Kidney epithelial cell (primary cell): ENCODE results near the gene UNC80. TPM values are rescaled to one million over a fixed set of nuclear protein-coding genes. Genes with fewer than 3 reads are reported as not detected.

Experiments used
- DNase-seq: peaks from one replicate; pipeline ENCODE4 v3.0.0-alpha.2; 2010; ENCODE audit warnings: low read depth
- H3K27me3 ChIP-seq: 2 replicates; pipeline ENCODE4 v1.6.0; 2011; ENCODE audit warnings: low read length; ENCODE audit not compliant: control insufficient read depth, insufficient read depth
- H3K36me3 ChIP-seq: 2 replicates; pipeline ENCODE4 v1.5.1; 2011; ENCODE audit warnings: low read length; ENCODE audit not compliant: control insufficient read depth, insufficient read depth
- H3K4me3 ChIP-seq: 2 replicates; pipeline ENCODE4 v1.5.1; 2011; ENCODE audit warnings: low read depth, mild to moderate bottlenecking, control low read depth, low read length
- total RNA-seq: library from RNA; depleted of rRNA; stranded (reverse); fragments of >200 nt; gene quantifications from 2 replicates; pipeline ENCODE4 v1.2.3, GENCODE V29; 2015
- TF ChIP-seq, protein P1 (sequence below): IDR thresholded peaks from 2 replicates; pipeline ENCODE4 v1.5.1; 2011; ENCODE audit warnings: mild to moderate bottlenecking, moderate library complexity, low read length, control low read depth, inconsistent platforms; ENCODE audit not compliant: insufficient read depth, poor library complexity, severe bottlenecking

Gene UNC80
- total RNA-seq, 1 donor from 2014 or later, result not detected

GRCh38 chr2:209918251-209918650, 146.6 kb downstream of the UNC80 start:
- Histone ChIP-seq H3K36me3 (no peaks in the 10 kb centered on the region), H3K4me3 (no peak overlapping the region), H3K27me3 (no peaks in the 10 kb centered on the region)
- no peak for DNase-seq
- TF ChIP-seq, protein P1, sequence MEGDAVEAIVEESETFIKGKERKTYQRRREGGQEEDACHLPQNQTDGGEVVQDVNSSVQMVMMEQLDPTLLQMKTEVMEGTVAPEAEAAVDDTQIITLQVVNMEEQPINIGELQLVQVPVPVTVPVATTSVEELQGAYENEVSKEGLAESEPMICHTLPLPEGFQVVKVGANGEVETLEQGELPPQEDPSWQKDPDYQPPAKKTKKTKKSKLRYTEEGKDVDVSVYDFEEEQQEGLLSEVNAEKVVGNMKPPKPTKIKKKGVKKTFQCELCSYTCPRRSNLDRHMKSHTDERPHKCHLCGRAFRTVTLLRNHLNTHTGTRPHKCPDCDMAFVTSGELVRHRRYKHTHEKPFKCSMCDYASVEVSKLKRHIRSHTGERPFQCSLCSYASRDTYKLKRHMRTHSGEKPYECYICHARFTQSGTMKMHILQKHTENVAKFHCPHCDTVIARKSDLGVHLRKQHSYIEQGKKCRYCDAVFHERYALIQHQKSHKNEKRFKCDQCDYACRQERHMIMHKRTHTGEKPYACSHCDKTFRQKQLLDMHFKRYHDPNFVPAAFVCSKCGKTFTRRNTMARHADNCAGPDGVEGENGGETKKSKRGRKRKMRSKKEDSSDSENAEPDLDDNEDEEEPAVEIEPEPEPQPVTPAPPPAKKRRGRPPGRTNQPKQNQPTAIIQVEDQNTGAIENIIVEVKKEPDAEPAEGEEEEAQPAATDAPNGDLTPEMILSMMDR, result no peak

DNA sequence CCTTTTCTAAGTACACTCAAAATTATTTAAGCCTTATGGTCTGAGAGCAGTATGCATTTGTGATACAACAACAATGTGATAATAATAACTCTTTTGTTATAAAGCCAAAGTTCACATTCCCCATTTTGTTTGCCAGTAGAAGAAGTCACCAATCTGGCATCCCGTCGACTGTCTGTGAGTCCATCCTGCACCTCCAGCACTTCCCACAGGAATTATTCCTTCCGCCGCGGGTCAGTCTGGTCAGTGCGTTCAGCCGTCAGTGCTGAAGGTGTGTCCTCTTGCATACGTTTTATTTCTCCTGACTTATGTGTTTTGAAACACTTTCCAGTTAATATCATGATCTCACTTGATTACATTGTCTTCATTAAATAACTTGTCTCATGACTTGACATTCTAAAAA, 150.5 kb downstream of the UNC80 start:
- Histone ChIP-seq H3K4me3 (no peak overlapping the region), H3K36me3 (no peaks in the 10 kb centered on the region), H3K27me3 (no peaks in the 10 kb centered on the region)
- TF ChIP-seq, protein P1, result no peak
- no peak for DNase-seq

DNA sequence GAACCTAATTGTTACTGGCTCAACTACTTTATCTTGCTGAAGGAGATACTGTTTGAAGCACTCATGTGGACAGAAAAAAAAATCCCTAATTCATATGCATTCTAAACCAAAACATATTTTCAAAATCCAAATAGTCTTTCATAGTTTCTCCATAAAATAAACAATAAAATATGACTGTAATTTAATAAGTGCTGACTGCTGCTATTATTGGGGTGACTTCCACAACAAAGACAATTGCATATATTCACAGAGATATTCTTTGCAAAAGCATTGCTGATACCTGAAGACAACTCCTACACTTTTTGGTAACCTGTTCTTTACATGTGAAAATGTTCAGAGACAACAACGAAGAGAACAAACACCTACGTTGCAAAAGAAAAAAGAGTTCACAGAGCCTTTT, 157.7 kb downstream of the UNC80 start:
- no peak for DNase-seq
- Histone ChIP-seq H3K36me3 (no peaks in the 10 kb centered on the region), H3K27me3 (no peaks in the 10 kb centered on the region), H3K4me3 (no peak overlapping the region)
- TF ChIP-seq, protein P1, result no peak

GRCh38 chr2:209933499-209934483, 162.2 kb downstream of the UNC80 start:
- Histone ChIP-seq H3K36me3 (no peaks in the 10 kb centered on the region), H3K27me3 (no peaks in the 10 kb centered on the region), H3K4me3 (no peak overlapping the region)
- no peak for DNase-seq
- TF ChIP-seq, protein P1, result no peak

DNA sequence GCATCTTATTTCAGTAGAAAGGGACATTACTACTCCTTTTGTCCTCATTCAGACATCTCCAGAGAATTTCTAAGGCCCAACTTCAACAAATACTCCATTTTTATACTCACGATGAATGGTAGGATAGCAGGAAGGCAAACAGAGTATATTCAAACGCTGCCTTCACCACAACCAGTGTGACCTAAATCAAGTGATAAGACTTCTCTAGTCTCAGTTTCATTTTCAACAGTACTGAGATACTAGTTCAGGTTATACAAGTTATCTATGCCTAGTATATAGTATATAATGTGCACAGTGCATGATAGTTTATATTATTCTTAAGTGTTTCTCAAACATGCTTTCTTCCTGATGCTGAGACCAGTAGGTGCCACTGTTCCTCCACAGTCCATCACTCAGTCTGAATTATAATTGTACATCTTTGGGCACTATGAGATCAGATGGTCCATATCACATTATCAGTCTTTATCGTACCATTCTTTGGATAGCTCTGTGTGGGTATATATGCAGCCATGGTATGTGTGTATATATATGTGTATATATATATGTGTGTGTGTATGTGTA, 164.6 kb downstream of the UNC80 start:
- Histone ChIP-seq H3K4me3 (no peak overlapping the region), H3K27me3 (no peaks in the 10 kb centered on the region), H3K36me3 (no peaks in the 10 kb centered on the region)
- no peak for DNase-seq
- TF ChIP-seq, protein P1, result peak; percentile 30
